HG02852 (cell line): Measurements from ENCODE around the gene FYCO1.
A peak's percentile ranks its signal among the peaks of the same experiment; 100 is the strongest.
"Not testable (repeated sequence)": the region's sequence is repeated elsewhere in the genome, so short reads cannot be mapped to it uniquely, and the experiment has no call there.

Experiments used
- ATAC-seq: cut with Tn5 transposase; IDR thresholded peaks from one replicate; pipeline ENCODE4 v1.9.1; 2021; ENCODE audit warnings: mild to moderate bottlenecking, moderate library complexity; ENCODE audit not compliant: unreplicated experiment

FYCO1 gene

GRCh38 chr3:45995236-45996192, at the start of gene FYCO1:
Gene FYCO1 (minus strand): TSS chr3:45995824. CDS start chr3:45984910, 10,914 bp downstream.
- ATAC-seq: peak; percentile 92

- ATAC-seq: no peak
Measured at GRCh38 chr3:46038916-46039315, 43.3 kb upstream of the FYCO1 start.

GRCh38 chr3:46038071-46038470, 42.4 kb upstream of the FYCO1 start:
- ATAC-seq: not testable (repeated sequence)

- ATAC-seq: no peak
Measured at GRCh38 chr3:46036191-46036590, 40.6 kb upstream of the FYCO1 start.

- ATAC-seq: no peak
Measured at GRCh38 chr3:46031747-46032146, 36.1 kb upstream of the FYCO1 start.

- no peak for ATAC-seq
Measured at GRCh38 chr3:46031269-46031668, 35.6 kb upstream of the FYCO1 start.

- no peak for ATAC-seq
Measured at GRCh38 chr3:46030626-46031025, 35.0 kb upstream of the FYCO1 start.

- no peak for ATAC-seq
Measured at GRCh38 chr3:46029953-46030543, 34.4 kb upstream of the FYCO1 start.

- ATAC-seq: no peak
Measured at GRCh38 chr3:46027736-46028397, 32.2 kb upstream of the FYCO1 start.

GRCh38 chr3:46027021-46027705, 31.5 kb upstream of the FYCO1 start, which contains the start of gene XCR1:
Gene XCR1 (minus strand): TSS chr3:46027483. CDS start chr3:46021947, 5,536 bp downstream.
- ATAC-seq: no peak

GRCh38 chr3:46025139-46025538, 29.5 kb upstream of the FYCO1 start:
- ATAC-seq: no peak

- no peak for ATAC-seq
Measured at GRCh38 chr3:46024131-46024530, 28.5 kb upstream of the FYCO1 start.

- ATAC-seq: no peak
Measured at GRCh38 chr3:46022909-46023785, 27.5 kb upstream of the FYCO1 start.

GRCh38 chr3:46021516-46021915, 25.9 kb upstream of the FYCO1 start:
- ATAC-seq: no peak

- no peak for ATAC-seq
Measured at GRCh38 chr3:46020766-46021510, 25.3 kb upstream of the FYCO1 start.

GRCh38 chr3:46019707-46020106, 24.1 kb upstream of the FYCO1 start:
- ATAC-seq: no peak

GRCh38 chr3:46017720-46018119, 22.1 kb upstream of the FYCO1 start:
- no peak for ATAC-seq

- no peak for ATAC-seq
Measured at GRCh38 chr3:46013316-46014094, 17.9 kb upstream of the FYCO1 start.
